Activated T-cell treated with anti-CD3 and anti-CD28 coated beads for 1 hour (primary cell): Measurements from ENCODE around the gene DCTD.
A peak's percentile ranks its signal among the peaks of the same experiment; 100 is the strongest.

Source experiments
- DNase-seq: peaks from one replicate; pipeline ENCODE4 v3.0.0-alpha.2; 2020; ENCODE audit warnings: low read depth

Gene DCTD

GRCh38 chr4:182917182-182918043 lies at the start of gene DCTD:
Gene DCTD (minus strand): TSS chr4:182917386. CDS start chr4:182915568, 1,818 bp downstream.
- peak; percentile 67 for DNase-seq

- DNase-seq: no peak
These were observed 43.6 kb upstream of the DCTD start for GRCh38 chr4:182960746-182961145.

GRCh38 chr4:182960228-182960627 lies 43.0 kb upstream of the DCTD start:
- DNase-seq: no peak

GRCh38 chr4:182955411-182955810 lies 38.2 kb upstream of the DCTD start:
- DNase-seq: no peak

- no peak for DNase-seq
These were observed 27.5 kb upstream of the DCTD start for GRCh38 chr4:182944484-182945213.

GRCh38 chr4:182939680-182940079 lies 22.5 kb upstream of the DCTD start:
- DNase-seq: no peak

GRCh38 chr4:182938205-182938645 lies 21.0 kb upstream of the DCTD start:
- peak; percentile 46 for DNase-seq

- no peak for DNase-seq
These were observed 20.4 kb upstream of the DCTD start for GRCh38 chr4:182937268-182938204.

GRCh38 chr4:182932651-182933050 lies 15.5 kb upstream of the DCTD start:
- DNase-seq: no peak

GRCh38 chr4:182931691-182932345 lies 14.6 kb upstream of the DCTD start:
- DNase-seq: no peak

- no peak for DNase-seq
These were observed 13.7 kb upstream of the DCTD start for GRCh38 chr4:182930889-182931288.

- no peak for DNase-seq
These were observed 12.1 kb upstream of the DCTD start for GRCh38 chr4:182929296-182929695.

GRCh38 chr4:182928061-182928460 lies 10.9 kb upstream of the DCTD start:
- no peak for DNase-seq

GRCh38 chr4:182927505-182927904 lies 10.3 kb upstream of the DCTD start:
- no peak for DNase-seq

GRCh38 chr4:182925855-182926254 lies 8.7 kb upstream of the DCTD start:
- DNase-seq: no peak

- peak; percentile 40 for DNase-seq
These were observed 8.1 kb upstream of the DCTD start for GRCh38 chr4:182925298-182925757.

- no peak for DNase-seq
These were observed 7.3 kb upstream of the DCTD start for GRCh38 chr4:182924497-182924896.

- no peak for DNase-seq
These were observed 6.7 kb upstream of the DCTD start for GRCh38 chr4:182923796-182924340.

GRCh38 chr4:182923366-182923765 lies 6.2 kb upstream of the DCTD start:
- no peak for DNase-seq

- DNase-seq: no peak
These were observed 5.5 kb upstream of the DCTD start for GRCh38 chr4:182922501-182923284.
